Neural cell (in vitro differentiated cells): ENCODE results near the gene GXYLT2.

Source experiments
- CTCF ChIP-seq: fragments of 450-650 bp; IDR thresholded peaks from 2 replicates; pipeline ENCODE4 v1.5.1; 2014; ENCODE audit warnings: antibody characterized with exemption, mild to moderate bottlenecking, moderate library complexity; ENCODE audit not compliant: poor library complexity, severe bottlenecking
- RAD21 ChIP-seq: fragments of 450-650 bp; conservative IDR thresholded peaks from 2 replicates; pipeline ENCODE4 v1.6.1; 2014; ENCODE audit warnings: antibody characterized with exemption, mild to moderate bottlenecking, moderate library complexity

DNA sequence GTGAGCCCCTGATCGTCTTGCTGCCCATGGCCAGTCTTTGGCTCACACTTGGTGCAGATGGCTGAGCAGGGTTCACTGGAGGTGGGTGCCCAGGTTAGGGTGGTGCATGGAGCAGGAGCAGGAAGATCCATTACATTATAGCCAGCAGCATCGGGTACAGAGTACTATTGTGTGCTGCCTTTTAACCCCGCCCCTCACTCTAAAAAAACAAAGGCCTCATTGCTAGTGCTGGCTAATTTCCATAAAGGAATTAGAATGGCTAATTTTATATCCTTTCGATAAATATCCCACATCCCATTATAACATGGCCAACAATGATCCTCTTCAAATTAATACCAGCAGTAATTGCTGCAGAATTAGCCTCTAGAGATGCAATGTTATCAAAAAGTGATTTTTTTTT lies 63.0 kb downstream of the GXYLT2 start:
- no peak for TF ChIP-seq CTCF
- no peak for TF ChIP-seq RAD21
